ENCODE measurements around the gene CCR5AS.
"Not testable (repeated sequence)": the region's sequence is repeated elsewhere in the genome, so short reads cannot be mapped to it uniquely, and the experiment has no call there.

CCR5AS gene

DNA sequence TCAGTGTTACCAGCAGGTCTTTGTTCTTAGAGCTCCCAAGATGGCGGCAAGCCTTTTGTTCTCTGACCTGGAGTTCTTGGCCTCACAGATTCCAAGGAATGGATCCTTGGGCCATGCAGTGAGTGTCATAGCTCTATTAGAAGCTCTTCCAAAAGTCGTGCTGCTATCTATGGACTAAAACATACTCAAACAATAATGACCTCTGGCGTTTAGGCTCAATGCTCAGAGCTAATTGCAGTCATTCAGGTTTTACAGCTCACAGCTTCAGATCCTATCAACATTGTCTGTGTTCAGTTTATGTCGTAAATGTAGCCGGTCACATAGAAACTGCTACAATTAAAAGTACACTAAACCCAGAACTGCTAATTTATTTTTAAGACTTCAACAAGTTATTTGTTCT lies 22.4 kb upstream of the CCR5AS start:
- DNase-seq (ENCODE audit: low spot score), result no peak

GRCh38 chr3:46427916-46428833 lies 21.3 kb upstream of the CCR5AS start:
- DNase-seq (ENCODE audit: low spot score), result no peak

DNA sequence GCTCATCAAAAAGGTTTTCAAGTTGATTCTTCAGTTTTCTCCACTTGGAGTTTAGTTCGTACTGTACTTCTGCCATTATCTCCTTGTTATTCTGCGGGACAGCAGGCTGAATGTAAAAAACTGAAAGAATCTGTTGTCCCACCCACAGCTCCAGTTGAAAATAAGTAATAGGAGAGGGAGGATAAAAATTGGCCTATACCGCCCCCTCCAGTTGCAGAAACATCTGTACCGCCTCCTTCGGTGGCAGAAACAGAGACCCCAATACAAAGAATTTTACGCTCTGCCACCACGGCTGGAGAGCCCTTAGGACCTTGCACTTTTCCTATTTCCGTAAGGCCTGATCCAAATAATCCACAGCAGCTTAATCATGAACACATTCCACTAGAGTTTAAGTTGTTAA lies 20.5 kb upstream of the CCR5AS start:
- DNase-seq (ENCODE audit: low spot score), result not testable (repeated sequence)

GRCh38 chr3:46426476-46426875 lies 19.6 kb upstream of the CCR5AS start:
- not testable (repeated sequence) for DNase-seq (ENCODE audit: low spot score)

DNA sequence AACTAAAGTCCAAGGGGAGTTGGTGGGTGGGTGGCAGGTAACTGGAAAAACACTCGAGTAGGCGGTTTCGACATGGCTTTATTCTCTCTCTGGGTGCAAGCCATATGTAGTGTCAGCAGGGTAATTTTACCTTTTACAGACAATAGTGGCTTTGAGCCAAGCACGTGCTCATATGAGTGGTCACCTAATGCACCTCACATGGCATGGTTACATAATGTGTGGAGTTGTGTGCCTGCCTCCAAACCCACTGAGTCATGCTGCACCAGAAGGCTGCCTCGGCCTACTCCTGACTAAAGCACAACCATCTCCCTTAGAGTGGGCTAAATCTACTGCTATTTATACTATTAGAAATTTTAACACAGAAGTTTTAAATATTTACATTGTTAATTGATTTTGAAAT lies 16.7 kb upstream of the CCR5AS start:
- no peak for DNase-seq (ENCODE audit: low spot score)

GRCh38 chr3:46422617-46423016 lies 15.8 kb upstream of the CCR5AS start:
- no peak for DNase-seq (ENCODE audit: low spot score)

GRCh38 chr3:46420931-46421330 lies 14.1 kb upstream of the CCR5AS start:
- no peak for DNase-seq (ENCODE audit: low spot score)

DNA sequence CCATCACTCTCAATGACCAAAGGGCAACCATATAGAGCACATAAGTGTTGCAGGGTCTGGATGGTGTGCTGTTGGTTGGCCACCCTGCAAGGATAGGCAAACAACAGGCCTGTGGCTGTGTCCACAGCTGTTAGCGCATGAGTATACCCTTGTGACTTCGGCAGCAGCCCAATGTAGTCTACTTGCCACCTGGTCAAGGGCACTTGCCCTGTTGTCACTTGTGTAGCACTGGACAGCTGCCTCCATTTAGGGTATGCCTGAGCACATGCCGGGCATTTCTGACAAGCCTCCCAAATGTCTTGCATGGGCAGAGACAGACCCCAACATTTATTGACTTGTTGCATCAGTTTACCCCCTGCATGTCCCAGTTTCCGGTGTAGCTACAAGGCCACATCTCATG lies 12.9 kb upstream of the CCR5AS start:
- DNase-seq (ENCODE audit: low spot score), result no peak

DNA sequence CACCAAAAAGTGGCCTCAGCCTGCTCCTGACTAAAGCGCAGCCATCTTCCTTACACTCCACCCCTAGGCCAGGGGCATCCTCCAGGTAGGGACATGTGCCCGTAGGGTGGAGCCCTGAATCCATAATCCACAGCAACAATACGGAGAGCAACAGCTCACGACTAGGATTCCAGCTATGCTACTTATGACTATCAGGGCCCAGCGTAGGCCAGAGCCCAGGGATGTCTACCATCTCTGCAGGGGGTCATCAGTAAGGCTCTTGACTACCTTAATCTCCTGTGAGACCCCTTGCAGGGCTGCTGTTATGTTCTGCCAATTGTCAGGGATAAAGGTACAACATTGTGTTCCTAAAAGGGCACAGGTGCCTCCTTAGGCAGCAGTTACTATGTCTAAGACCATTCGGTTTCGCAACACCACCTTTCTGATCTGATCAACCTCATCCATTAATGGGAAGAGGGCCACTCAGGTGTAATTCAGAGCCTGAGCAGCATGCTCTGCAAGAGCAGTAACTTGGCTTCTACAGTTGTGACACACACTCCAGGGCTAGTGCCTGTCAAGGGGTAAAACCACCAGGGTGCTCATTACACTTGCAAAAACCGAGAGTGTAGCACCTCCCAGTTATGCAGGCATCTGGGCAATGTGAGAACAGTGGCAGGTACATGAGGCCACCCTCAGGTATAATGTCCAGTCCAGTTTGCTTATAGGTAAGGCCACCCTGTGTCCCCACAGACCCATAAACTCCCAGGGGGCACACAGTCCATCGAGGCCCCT lies 11.2 kb upstream of the CCR5AS start:
- no peak for DNase-seq (ENCODE audit: low spot score)

GRCh38 chr3:46416811-46417510 lies 10.1 kb upstream of the CCR5AS start:
- DNase-seq (ENCODE audit: low spot score), result no peak

GRCh38 chr3:46416125-46416810 lies 9.4 kb upstream of the CCR5AS start:
- DNase-seq (ENCODE audit: low spot score), result no peak

DNA sequence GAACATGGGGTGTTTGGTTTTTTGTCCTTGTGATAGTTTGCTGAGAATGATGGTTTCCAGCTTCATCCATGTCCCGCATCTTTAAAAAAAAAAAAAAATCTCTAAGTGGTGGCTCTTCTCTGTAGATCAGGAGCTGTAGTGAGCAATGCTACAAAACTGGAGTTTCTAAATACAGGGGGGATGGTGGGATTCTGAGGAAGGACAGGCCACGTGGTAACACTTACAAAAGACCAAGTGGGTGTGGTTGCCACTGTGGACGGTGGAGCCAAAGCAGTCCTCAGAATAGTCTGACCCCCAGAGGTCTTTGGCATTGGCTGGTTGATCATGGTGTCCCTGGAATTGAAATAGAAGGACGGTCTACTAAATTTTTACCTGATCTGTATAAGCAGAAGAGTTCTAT lies 7.9 kb upstream of the CCR5AS start:
- no peak for DNase-seq (ENCODE audit: low spot score)

DNA sequence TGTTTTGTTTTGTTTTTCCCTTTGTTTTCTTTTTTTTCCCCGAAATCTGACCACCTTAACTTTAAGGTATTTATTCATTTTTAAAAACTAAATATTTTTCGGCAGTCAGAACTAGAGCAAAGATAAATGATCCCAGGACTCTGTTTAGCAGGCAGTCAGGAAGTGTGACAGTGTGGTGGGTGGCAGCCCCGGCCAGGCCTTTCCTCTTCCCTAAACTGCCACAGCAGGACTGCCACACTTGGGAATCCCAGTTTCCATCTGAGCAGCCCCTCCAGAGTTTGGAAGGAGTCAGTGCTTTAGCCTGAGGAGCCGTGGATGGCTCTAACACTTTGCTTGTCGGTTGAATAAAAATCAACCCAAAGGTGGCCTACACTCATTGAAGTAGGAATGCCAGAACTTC lies 7.1 kb upstream of the CCR5AS start:
- no peak for DNase-seq (ENCODE audit: low spot score)

DNA sequence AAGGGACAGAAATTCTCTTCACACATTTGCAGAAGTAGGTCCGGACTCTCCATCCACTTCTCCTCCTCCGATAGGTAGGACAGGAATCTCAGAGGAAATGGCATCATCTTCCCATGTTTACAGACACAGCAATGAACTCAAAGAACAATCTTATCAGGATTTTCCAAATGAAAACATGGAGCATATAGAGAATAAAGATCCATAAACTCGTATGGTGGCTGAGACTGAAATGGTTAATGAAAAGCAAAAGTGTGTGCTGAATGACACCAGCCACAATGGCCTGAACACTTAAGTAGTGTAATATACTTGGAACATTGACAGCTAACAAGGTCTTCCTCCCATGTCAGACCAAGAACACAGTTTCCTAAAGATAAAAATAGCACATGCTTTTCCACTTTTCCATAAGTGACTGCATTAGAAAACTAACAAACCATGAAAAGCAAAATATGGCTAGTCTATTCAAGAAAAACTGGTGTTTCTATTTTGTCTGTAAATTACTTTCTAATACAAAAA lies 6.0 kb upstream of the CCR5AS start:
- no peak for DNase-seq (ENCODE audit: low spot score)

- DNase-seq (ENCODE audit: low spot score), result no peak
Measured at GRCh38 chr3:46411271-46411670, 4.4 kb upstream of the CCR5AS start.

- no peak for DNase-seq (ENCODE audit: low spot score)
Measured at GRCh38 chr3:46410669-46411068, 3.8 kb upstream of the CCR5AS start.

DNA sequence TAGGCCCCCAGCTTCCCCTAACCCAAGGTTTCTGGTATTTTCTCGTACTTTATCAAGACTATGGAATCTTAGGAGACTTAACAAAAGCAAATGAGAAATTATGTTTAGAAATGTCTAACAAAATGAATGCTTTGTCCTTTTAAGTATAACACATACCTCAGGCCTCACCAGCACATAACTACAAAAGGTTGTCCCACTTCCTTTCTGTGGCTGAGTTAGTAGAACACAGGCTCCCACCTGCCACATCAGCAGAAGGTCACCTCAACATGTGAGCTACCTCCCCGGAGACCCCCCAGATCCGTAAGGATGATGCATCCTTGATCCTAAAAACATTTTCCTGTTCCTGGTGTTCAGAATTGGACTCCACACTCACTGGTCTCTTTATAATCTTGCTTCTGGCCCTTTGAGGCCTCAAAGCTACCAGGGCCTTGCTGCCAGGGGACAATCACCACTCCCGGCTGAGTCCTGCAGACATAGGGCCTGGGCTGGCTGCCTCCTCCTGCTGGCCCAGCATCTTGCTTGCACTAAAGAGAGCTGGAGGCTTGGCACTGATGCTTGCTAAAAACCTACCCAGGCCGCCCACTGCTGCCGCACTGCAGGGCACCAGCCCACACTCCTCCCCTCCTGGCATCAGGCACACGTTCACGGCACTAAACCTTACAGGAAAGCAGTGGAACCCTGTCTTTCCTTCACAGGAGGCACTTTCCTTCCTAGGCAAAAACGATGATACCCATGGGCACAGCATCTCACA lies 3.0 kb upstream of the CCR5AS start:
- DNase-seq (ENCODE audit: low spot score), result no peak

DNA sequence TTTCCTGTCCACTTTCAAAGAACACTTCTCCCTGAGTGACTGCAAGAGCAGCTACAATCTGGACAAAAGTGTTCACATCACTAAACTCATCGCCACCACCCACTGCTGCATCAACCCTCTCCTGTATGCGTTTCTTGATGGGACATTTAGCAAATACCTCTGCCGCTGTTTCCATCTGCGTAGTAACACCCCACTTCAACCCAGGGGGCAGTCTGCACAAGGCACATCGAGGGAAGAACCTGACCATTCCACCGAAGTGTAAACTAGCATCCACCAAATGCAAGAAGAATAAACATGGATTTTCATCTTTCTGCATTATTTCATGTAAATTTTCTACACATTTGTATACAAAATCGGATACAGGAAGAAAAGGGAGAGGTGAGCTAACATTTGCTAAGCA lies 2.0 kb upstream of the CCR5AS start:
- DNase-seq (ENCODE audit: low spot score), result no peak

DNA sequence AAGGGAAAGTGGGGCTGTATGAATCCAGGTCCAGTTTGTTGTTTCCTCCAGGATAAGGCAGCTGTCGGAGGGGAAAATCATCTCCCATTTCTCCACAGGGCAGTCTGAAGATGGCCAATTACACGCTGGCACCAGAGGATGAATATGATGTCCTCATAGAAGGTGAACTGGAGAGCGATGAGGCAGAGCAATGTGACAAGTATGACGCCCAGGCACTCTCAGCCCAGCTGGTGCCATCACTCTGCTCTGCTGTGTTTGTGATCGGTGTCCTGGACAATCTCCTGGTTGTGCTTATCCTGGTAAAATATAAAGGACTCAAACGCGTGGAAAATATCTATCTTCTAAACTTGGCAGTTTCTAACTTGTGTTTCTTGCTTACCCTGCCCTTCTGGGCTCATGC lies 1.1 kb upstream of the CCR5AS start:
- no peak for DNase-seq (ENCODE audit: low spot score)

GRCh38 chr3:46406443-46406787 lies 451 bp downstream of the CCR5AS start:
- DNase-seq (ENCODE audit: low spot score), result no peak

GRCh38 chr3:46405301-46406019 lies 1.4 kb downstream of the CCR5AS start:
- no peak for DNase-seq (ENCODE audit: low spot score)
